NCI-H1105 treated with DMSO at 0.1 percent for 48 hours (cell line): Measurements from ENCODE around the gene MED9.
"Not testable (repeated sequence)": the region's sequence is repeated elsewhere in the genome, so short reads cannot be mapped to it uniquely, and the experiment has no call there.

Source experiments
- DNase-seq: peaks from one replicate; lab custom pipeline; 2025; lab: John Stamatoyannopoulos, UW

Gene MED9

DNA sequence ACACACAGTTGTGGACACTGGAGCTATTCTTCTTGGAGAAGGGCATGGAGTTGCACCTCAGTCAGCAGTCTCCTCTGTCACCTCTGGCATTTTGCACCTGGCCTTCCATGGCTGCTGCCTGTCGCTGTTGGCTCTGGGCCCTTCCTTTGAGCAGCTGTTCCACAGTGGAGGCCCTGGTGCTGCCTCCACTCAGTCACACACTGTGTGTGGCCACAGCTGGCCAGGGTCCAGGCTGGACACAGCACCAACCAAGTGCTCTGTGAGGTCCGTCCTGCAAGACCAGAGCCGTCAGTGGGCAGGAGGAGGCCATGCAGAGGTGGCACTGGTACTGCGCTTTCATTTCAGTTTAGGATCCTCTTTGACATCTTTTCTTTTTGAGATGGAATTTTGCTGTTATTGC is 21.6 kb upstream of the MED9 start:
- no peak for DNase-seq

DNA sequence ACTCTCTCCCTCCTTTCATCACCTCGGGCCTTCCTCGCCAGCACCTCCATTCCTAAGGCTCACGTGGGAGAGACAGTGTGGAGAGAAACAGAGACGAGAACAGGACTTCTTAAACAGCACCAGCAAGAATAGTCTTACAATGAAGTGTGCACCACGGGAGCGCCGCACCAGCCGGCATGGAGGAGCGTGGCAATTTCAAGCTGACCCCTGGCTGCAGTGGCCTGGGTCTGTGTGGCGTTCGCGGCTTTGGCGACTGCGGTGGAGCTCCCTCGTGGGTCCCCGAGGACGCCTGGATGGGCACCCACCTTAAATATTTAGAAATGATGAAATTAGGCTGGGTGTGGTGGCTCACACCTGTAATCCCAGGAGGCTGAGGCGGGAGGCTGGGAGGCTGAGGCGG is 20.5 kb upstream of the MED9 start:
- no peak for DNase-seq

DNA sequence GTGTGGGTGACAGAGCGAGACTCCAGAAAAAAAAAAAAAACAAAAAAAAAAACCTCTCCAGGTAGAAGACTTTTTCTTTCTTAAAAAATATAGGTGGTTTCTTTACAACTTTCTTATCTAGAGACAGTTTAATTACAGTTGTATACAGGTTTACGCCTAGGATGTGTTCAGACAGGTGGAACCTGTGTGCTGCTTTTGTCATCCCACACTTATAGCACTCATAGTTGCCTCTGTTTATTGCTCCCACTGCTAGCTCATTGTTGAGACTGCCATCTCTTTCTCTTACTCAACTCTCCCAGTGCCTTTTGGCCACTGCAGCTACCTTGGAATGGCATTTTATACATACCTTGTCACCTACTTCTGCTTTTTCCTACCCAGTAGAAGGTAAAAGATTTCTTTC is 19.1 kb upstream of the MED9 start:
- no peak for DNase-seq

DNA sequence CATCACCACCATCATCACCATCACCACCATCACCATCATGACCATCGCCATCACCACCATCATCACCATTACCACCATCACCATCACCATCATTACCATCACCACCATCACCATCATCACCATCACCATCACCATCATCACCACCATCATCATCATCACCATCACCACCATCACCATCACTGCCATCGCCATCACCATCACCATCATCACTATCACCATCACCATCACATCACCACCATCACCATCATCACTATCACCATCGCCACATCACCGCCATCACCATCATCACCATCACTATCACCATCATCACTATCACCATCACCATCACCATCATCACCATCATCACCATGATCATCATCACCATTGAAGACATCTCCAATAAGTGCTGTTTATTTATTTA is 16.8 kb upstream of the MED9 start:
- no peak for DNase-seq

DNA sequence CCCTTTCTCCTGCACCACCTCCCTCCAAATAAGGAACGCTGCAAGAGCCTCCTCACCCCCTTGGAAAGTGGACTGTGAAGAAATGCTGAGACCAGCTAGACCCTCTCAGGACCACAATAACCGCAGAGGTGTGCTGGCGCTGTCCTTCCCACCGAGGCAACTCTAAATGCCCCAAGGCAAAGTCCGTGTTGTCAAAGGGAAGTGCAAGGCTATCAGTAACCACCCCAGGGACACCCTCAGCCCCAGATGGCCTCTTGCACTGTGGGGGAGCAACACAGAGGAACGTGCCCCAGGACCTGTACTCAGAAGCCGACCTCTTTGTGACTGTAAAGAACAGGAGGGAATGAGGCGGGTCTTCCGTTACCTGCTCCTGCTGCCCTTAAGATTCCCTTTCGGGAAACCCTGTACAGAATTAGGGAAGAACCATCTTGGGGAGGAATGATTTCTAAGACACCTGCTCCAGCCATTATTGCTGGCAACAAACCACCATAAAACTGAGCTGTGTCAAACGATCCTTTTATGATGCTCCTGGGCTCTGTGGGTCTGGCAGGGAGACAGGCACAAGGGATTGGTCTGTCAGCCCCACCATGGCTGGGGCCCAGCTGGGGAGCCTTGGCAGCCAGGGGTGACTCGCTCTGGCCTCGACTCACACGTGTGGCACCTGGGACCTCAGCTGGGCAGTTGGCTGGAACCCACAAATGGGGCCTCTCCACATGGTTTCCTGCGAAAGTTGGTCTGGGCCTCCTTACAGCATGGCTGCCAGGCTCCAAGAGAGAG is 14.6 kb upstream of the MED9 start:
- DNase-seq, result no peak

DNA sequence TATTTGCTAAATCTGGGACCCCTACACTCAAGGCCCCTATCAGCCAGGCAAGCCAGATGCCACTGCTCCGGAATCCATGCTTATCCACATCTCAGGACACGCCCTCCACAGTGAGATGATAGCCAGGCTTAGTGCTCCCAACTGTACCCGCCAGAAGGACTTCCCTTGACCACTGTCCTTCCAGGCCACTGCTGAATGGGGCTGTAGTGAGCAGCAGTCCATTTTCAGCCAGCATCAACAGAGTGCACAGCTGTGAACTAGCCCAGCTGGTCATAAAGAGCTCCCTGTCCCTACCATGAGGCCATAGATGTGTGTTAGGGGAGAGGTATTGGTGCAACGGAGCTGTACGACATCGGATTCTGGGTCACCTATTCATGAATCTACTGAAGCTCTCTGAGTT is 13.0 kb upstream of the MED9 start:
- no peak for DNase-seq

DNA sequence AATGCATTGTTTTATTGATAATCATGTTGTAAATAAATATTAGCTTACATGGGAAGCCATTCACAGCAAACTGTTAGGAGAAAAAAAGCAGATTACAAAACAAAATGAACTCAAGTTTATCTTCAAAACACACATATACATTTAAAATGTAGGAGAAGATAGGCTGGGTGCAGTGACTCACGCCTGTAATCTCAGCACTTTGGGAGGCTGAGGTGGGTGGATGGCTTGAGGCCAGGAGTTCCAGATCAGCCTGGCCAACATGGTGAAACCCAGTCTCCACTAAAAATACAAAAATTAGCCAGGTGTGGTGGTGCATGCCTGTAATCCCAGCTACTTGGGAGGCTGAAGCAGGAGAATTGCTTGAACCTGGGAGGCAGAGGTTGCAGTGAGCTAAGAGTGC is 10.9 kb upstream of the MED9 start:
- DNase-seq, result not testable (repeated sequence)

DNA sequence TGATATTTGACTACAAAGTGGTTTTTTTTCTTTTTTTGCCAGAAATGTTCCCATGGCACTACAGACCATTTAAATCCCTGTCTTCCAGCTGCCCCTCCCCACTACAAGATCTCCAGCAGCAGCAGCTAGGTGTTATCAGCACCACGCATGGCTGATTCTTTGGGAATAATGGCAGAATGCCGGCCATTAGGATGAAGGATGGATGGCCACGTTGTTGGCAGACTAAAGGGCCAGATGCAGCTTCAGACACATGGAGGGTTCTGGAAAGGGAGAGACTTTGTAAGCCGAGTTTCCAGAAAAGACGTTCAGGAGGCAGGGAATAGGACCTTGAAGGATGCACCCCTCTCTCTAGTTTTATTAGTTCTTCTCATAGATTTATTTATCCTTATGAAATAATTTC is 10.3 kb upstream of the MED9 start:
- no peak for DNase-seq

DNA sequence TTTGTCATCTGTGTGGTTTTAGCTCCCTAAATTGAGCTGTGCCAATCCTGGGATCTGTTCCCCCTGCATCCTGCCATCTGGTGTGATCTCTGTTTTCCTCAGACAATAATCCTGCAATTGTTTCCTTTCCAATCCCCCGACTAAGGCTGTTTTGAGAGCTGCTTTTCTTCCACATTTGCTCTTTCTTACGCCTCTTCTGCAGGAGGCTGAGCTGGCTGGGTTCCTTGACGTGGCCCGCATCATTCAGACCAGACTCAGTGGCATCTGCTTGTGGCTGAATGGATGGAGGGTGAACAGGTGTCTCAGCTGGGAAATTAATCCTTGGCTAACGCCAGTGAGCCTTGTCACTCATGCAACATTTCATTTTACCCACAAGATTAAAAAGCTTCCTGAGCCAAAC is 9.8 kb upstream of the MED9 start:
- DNase-seq, result no peak

DNA sequence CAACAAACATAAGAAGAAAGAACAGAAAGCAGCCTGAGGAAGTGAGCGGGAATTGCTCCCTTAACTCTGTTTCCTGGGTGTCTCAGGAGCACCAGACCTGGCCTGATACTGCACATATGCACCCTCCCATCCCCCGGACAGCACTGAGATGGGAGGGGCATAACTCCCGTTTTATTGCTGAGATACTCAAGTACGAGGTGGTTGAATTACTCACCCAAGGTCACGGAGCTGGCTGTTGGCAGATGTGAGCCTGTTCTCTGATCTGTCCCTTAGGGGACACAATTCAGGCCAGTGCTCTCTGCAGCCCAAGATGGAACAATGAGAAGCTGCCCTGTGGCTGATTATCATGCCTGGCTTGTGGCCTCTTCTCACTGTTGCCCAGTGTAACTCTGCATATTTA is 9.1 kb upstream of the MED9 start:
- no peak for DNase-seq

DNA sequence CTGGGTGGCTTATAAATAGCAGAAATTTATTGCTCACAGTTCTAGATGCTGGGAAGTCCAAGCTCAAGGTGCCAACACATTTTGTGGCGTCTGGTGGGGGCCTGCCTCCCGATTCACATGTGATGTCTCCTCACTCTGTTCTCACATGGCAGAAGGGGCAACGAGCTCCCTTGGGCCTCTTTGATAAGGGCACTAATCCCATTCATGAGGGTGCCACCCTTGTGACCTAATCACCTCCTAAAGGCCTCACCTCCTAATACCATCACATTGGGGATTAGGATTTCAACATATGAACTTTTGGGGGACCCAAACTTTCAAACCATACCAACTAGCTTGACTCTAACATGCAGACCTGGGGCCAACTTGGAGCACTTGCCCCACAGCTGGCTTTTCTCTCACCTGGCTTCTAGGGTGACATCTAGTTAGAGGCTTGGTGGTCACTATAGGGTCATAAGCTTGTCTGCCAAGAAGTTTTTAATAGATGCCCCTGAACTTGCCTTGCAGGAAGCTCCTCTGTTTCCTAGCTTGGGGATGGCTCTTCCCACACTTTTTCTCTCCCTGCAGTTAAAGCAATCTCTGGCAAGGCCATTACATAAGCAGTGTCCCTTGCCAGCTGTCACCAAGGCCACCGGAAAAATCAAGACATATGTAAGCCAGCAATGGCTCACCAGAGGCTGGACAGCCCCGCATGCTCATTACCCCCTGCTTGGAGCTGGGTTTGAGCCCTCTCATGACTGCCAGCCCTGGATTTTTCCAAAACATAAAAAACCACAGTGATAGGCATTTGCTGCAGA is 8.4 kb upstream of the MED9 start:
- no peak for DNase-seq

DNA sequence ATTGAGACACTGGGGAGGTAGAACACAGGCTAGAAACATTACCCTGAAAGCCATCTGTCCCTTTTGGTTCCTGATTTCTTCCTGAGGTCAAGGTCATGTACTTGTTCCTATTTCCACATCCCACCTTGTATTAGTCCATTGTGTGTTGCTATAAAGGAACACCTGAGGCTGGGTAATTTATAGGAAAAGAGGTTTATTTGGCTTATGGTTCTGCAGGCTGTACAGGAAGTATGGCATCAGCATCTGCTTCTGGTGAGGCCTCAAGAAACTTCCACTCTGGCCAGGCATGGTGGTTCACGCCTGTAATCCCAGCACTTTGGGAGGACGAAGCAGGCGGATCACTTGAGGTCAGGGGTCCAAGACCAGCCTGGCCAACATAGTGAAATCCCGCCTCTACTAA is 7.4 kb upstream of the MED9 start:
- DNase-seq, result no peak

DNA sequence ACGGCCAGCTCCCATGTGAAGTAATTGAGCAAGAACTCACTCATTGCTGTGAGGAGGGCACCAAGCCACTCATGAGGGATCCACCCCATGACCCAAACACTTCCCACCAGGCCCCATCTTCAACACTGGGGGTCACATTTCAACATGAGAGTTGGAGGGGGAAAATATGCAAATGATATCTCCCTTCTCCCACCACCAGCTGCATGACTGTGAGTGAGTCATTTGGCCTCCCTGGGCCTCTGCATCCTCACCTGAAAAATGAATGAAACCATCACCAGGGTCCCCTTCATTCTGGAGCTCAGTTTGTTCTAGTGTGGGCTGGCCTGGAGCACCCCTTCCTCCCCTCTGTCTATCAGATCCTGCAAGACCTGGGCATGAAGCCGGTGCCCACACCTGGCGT is 6.8 kb upstream of the MED9 start:
- no peak for DNase-seq

DNA sequence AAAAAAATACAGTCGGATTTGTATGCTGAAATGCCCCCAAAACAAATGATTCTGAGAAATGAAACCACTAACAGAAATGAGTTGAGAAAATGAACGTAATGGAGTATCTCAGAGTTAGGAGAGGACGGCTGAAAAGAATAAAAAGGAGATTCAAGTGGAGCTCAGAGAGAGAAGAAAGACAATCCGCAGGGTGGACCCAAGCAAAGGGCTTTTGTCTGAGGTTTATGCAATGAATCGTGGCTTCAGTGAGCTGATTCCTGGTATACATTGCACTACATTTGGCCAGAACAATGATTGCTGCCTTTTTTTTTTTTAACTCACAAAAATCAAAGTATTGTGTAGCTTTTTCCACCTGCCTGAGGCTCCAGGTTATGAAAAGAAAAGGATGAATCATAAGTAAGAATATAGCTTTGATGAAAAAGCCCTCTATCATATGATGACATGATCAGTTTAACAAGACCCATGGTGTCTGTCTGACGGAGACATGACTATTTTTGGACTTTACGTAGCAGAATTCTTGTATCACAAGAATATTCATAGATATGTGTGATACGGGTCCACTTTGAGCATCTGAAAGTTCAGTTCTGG is 4.4 kb upstream of the MED9 start:
- no peak for DNase-seq

DNA sequence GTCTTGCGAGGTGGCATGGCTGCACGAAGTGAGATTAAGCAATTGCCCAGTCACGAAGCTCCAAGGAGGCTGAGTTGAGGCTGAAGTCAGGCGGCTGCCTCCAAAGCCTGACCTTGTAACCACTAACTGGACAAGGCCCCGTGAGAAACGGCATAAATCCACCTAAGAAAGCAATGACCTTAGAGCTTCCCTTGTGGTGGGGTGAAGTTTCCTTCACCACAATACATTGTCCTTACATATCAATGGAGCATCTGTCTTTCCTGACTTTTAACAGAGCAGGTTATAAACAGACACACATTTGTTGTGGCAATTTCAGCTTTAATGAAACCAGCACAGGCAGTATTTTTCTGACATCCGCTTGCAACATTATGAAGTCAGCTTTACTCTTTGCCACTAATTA is 2.5 kb upstream of the MED9 start:
- no peak for DNase-seq

DNA sequence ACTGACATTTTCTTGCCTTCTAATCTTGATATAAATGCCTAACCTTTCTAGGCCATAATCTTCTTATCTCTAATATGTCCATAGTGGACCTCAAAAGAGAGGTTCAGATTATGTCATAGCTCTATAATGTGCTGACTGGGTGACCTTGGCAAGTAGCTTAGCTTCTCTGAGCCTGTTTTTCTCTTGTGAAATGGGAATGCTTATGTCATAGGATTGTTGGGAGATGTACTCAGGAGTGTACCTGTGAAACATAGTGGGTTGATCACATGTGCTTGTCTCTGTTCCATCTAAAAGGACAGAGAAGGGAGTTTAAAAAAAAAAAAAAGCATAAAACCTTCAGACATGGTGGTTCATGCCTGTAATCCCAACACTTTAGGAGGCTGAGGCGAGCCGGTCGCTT is 2.4 kb downstream of the MED9 start:
- no peak for DNase-seq

DNA sequence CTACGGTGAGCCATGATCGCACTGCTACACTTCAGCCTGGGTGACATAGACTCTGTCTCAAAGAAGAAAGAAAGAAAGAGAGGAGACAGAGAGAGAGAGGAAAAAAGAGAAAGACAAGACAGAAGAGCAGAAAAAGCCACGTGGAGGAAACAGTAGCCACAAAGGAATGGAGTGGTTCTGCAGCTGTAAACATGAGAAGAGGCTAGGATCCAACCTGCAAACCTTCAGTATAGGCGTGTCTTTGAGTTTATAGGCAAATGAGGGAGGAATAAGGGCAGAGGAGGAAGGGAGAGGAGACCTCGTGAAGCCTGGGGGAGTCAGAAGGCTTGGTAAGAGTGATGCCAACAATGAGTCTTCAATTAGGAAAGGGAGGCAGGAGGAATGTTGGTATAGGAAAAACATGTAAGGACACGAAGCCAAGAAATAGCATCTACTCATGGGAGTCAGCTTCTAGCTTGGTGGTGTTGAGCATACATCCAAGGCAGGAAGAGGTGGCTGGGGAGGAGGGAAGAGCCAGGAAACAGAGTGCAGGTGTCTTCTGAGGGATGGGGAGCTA is 3.9 kb downstream of the MED9 start:
- DNase-seq, result no peak

DNA sequence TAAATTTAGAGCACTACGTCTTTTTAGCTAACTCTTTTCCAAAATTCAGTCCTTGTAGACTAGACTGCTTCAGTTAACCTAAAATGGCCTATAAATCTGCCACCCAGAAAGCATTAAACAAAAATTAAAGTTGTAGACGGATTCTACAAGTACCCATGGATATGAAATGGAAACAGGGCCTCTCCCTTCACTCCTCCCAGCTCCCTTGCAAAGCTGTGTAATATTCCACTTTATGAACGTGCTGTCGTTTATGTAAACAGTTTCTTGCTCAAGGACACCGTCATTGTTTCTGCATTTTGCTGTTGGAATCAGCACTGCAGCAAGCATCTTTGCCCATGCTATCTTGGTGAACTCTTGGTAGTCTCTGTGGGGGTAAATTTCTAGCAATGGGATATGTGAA is 5.1 kb downstream of the MED9 start:
- DNase-seq, result no peak

DNA sequence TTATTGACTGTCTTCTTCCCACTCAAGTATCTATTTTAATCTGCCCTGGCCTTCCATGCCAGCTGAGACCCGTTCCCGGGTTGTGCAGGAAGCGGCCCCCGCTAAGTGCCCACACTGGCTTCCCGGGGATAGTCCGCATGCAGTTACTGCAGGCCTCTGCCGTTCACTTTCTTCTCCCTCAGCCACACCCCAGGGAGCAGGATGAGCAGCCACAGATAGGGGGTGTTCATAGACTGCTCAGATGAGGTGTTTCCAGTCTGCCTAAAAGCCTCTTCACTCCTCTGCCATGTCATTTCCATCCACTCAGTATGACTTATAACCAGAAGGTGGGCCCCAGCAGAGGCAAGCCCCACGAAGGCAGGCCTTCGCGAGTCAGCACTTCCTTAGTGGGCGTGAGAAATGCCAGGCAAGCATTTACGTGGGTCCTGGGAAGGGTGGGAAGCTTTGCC is 7.7 kb downstream of the MED9 start:
- no peak for DNase-seq

DNA sequence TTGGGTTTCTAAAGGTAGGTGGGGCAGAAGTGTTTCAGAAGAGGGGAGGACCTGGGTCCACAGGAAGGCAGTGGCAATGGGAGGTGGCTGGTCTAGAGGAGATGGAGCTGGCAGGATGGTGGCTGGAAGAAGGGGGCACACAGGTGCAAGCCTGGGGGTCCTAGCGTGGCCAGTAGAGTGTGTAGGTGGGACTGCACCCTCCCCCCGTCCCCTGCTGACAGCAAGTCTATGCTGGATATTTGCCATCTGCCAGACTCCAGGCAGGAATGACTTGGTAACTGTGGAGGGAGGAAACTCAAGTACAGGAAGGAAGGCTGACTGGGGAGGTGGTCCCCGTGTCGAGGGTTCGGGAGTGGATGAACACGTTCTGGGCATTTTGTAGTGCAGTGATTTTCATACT is 8.6 kb downstream of the MED9 start:
- no peak for DNase-seq

DNA sequence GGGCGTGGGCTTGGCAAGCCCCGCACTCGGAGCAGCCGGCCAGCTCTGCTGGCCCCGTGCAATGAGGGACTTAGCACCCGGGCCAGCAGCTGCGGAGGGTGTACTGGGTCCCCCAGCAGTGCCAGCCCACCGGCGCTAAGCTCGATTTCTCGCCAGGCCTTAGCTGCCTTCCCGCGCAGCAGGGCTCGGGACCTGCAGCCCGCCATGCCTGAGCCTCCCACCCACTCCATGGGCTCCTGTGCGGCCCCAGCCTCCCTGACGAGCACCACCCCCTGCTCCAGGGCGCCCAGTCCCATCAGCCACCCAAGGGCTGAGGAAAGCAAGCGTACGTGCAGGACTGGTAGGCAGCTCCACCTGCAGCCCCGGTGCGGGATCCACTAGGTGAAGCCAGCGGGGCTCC is 9.6 kb downstream of the MED9 start:
- not testable (repeated sequence) for DNase-seq

DNA sequence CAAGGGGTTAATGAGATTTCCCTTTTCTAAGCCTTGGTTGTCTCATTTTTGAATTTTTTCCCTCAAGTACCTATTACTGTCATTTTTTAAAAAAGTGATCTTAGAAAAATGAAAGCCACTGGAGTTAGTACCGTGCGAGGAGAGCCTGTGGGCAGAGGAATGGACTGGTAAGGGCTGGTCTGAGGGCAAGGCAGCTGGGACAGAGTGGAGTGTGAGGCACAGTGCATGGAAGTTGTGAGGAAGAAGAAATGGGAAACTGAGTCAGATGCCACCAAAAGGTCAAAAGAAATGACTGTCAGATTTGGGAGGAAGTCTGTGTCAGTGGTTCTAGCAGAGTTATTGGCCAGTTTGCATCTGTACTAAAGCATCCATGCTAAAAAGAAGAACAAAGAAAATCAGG is 11.2 kb downstream of the MED9 start:
- DNase-seq, result no peak

DNA sequence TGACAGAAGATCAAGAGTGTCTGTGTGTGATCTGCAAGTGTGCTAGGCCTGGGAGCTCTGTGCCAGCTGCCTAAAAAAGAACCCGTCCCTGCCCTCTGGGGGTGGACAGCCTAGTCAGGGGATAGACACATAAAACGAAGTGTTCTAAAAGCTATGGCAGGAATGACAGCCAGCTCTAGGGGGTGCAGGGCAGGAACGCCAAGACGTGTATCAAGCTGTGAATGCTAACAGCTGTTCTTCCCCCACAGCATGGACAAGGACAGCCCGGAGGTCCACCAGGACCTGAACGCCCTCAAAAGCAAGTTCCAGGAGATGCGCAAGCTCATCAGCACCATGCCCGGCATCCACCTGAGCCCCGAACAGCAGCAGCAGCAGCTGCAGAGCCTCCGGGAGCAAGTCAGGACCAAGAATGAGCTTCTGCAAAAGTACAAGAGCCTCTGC is 14.3 kb downstream of the MED9 start:
- DNase-seq, result no peak
